ENCODE results near the gene UBE2K.

DNA sequence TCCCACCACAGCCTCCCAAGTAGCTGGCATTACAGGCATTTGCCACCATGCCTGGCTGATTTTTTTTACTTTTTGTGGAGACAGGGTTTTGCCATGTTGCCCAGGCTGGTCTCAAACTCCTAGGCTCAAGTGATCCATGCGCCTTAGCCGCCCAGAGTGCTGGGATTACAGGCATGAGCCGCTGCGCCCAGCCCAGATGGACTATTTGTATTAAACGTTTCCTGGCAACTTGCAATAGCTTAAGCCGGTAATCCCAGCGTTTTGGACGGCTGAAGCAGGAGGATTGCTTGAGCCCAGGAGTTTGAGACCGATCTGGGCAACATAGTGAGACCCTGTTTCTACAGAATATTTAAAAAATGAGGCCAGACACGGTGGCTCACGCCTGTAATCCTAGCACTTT, 18.4 kb downstream of the UBE2K start:
- TF ChIP-seq POLR2A (IDR thresholded peaks at IDR 0.05) = no peak
- TF ChIP-seq, protein P1, sequence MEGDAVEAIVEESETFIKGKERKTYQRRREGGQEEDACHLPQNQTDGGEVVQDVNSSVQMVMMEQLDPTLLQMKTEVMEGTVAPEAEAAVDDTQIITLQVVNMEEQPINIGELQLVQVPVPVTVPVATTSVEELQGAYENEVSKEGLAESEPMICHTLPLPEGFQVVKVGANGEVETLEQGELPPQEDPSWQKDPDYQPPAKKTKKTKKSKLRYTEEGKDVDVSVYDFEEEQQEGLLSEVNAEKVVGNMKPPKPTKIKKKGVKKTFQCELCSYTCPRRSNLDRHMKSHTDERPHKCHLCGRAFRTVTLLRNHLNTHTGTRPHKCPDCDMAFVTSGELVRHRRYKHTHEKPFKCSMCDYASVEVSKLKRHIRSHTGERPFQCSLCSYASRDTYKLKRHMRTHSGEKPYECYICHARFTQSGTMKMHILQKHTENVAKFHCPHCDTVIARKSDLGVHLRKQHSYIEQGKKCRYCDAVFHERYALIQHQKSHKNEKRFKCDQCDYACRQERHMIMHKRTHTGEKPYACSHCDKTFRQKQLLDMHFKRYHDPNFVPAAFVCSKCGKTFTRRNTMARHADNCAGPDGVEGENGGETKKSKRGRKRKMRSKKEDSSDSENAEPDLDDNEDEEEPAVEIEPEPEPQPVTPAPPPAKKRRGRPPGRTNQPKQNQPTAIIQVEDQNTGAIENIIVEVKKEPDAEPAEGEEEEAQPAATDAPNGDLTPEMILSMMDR (IDR thresholded peaks at IDR 0.05) = no peak
- no peak for TF ChIP-seq POLR2AphosphoS5 (IDR thresholded peaks at IDR 0.05)
